SHP77 (cell line): ENCODE measurements around the gene CELSR2.
"Not testable (repeated sequence)": the region's sequence is repeated elsewhere in the genome, so short reads cannot be mapped to it uniquely, and the experiment has no call there.

Experiments used
- DNase-seq, 2 experiments: peaks; one replicate each; lab custom pipeline; 2025; lab: John Stamatoyannopoulos, UW

The CELSR2 gene

DNA sequence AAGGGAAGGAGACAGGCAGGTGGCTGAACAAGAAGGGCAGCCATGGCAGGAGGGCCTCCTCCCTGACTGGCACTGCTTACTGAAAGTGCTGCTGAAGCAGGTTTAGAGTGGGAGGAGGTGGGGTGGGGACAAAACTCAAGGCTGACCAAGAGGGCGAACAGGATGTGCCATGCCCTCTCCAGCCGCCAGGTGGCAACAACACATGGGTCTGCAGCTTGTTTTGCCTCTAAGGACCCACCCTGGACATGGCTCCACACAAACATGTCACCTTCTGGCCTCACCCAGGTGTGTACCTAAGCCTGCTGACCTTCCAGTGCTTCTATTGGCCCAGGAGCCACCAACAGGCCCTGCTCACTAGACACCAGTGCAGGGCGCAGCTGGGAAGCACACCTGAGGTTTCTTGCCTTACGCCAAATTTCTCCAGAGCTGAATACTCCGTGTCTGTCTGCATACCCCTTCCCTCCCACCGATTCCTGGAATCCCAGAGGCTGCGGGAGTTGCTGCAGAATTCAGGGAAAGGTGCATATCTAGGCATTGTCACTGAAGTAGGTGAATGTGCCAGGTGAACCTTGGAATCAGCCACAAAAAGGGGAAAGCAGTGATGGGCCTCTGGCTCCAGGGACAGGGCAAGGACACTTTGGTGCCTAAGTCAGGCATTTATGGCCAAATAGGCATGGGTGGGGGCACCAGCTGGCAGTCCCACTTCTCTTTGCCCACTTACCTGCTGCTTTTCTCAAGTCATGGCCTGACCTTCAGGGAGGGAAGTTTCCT is 28.3 kb downstream of the CELSR2 start:
- peak; percentile 73 to 78 for DNase-seq

DNA sequence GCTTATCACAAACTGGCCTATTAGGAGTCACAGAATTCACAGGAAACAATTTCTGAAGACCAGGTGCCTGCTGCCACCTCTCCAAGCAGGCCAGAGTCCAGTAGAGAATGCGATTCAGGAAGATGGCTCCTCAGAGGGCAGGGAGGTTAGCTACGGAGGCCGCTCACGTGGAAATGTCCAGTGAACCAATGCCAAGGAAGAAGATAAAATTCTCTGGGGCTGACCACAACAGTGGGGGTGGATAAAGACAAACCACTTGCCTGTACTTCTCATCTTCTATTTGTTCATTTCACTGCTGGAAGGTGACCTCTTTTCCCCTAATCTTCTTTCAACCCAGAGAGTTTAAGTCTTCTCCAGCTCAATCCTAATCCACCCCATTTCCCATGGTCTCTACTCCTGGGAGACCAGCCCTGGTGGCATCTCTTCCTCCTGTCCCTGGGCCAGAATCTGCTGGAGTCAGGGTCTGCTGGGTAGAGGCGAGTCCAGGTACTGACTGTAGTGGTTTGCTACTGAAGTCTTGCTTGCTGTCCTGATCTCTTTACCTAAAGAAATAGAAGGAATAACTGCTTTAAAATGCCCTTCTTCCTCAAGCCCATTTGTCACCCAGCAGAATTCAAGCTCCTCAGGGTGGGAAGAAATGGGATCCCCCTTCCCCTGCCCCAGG is 30.4 kb downstream of the CELSR2 start:
- no peak for DNase-seq

DNA sequence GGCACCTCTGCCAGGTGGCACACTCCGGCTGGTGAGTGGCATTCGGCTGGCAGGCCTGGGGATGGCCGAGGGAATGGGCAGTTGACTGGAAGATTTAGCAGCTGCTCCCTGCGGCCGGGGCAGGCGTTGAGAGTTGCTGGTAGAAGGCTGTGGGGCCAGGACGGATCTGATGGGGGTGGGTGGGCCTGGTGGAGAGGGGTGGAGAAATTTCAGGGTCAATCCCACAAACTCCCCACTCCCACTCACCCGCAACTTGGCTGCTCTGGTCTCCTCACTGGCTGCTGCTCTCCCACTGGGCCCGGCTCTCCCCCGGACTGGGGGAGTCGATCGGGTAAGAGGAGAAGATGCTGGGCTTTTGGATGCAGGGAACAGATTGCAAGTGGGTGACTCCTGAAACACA is 31.5 kb downstream of the CELSR2 start:
- no peak for DNase-seq

DNA sequence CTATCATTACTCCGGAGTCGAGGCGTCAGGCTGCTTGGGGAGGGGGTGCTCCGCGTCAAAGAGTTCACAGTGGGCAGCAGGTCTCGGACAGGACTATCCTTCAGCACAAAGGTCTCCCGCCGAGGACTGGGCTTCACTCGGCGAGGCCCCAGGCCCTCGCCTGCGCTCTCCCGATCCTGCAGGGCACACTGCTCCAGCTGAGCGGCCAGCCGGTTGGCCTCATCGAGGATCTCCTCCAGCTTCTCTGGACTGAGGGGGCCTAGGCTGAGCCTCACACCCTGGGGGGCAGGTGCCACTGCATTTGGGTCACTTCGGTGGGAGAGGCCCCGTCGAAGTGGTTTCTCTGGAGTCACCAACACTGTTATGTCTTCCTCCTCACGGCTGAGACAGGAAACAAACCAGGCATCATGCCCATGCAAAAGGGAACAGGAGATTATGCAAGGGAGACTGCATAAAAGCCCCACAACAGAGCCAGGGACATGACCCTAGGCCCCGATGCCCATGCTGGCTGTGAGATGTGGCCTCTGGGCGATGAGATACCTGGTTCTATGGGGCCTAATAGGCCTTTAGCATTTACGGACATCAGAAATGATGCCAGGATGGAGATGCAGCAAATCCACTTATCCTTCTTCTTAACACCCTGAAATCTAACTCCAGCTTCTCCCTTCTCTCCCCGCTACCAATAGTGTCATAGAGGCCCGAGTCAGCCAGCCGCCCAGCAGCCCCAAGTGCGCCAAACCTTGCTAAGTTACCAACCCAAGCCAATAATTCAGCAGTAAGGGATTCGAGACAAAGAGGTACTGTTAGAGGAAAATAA is 32.5 kb downstream of the CELSR2 start:
- no peak for DNase-seq

DNA sequence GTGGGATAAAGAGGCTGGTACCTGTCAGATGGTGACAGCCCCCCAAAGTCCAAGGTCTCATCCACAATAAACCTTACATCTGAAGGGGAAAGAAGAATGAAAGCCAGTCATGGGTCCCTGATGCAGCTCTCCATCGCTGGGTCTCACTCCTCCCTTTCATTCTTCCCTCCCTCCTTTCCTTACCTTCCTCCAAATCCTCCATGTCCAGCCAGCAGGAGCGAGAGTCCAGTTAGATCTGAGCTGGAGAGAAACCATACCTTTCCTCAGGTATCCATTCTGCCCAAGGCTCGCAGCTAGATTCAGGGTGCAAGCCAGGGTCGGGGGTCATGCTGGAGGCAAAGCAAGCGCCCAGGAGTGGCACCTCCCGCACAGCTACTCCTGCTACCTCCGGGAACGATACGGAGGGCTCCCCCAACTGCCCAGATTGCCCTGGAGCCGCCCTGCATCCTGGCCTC is 33.2 kb downstream of the CELSR2 start:
- DNase-seq, result no peak

DNA sequence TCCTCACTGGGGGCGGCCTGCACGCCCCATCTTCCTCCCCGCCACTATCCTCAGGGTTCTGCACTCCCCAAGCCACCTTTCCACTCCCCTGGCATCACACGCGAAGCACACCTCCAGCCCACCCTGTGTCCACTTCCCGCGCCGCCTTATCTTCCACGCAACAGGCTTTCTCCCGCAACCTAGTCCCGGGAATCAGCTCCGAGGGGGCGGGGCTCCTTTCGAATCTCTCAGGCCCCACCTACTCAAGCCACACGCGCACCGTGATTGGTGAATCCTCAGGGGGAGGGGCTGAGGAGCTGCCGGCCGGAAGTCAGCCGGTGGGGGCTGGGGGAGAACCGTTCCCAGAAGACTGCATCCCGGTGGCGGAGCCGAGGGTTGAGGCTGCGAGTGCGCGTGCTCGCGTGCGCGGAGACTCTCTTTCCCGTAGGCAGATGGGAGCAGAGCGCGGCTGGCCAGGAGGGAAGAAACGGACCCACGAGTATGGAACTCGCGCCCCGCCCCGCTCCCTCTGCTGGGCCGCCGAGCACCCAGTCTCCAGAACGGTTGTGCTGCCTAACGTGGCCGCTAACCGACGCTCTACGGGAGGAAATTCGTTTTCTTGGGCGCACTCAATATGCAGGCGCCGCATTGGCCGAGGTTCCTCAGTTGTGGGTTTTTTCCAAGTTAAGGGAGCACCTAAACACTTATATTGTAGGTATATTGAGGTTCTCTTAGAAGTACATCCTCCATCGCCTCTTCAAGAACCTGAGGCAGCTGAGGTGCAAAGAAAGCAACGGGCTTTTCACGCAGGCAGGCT is 33.8 kb downstream of the CELSR2 start, which contains the start of gene PSRC1:
TSS of gene PSRC1 (minus strand) at position 194 of the 796 bp plus-strand sequence.
- DNase-seq, result peak; percentile 96 to 97

DNA sequence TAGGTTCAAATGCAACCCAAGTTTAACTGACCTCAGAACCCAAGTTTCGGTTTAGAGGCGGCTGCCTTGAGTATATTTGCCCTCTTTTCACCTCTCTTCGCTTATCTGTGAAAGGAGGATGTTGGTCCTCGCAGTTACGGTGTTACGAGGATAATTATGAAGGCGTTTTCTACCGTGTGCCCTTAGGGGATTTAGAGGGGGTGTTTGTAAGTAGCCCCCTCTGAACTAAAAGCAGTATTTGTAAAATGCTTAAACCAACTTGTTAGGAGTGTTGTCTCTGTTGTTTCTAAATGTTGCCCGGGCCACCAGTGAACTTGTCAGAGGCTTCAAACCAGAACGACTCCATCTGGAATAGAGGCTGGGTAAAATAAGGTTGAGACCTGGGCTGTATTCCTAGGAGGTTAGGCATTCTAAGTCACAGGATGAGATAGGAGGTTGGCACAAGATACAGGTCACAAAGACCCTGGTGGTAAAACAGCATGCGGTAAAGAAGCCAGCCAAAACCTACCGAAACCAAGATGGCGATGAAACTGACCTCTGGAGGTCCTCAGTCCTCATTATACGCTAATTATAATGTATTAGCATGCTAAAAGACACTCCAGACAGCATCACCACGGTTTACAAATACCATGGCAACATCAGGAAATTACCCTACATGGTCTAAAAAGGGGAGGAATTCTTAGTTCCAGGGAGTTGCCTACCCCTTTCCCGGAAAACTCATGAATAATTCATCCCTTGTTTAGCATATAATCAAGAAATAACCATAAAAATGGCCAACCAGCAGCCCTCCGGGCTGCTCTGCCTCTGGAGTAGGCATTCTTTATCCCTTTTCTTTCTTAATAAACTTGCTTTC is 34.6 kb downstream of the CELSR2 start:
- no peak for DNase-seq

DNA sequence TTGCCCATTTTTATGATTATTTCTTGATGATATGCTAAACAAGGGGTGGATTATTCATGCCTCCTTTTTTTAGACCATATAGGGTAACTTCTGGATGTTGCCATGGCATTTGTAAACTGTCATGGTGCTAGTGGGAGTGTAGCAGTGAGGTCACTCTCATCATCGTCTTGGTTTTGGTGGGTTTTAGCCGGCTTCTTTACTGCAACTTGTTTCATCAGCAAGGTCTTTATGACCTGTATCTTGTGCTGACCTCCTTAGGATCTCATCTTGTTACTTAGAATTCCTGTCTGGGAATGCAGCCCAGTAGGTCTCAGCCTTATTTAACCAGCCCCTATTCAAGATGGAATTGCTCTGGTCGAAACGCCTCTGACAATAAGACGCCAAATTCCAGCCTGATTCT is 37.4 kb downstream of the CELSR2 start:
- DNase-seq, result not testable (repeated sequence)

DNA sequence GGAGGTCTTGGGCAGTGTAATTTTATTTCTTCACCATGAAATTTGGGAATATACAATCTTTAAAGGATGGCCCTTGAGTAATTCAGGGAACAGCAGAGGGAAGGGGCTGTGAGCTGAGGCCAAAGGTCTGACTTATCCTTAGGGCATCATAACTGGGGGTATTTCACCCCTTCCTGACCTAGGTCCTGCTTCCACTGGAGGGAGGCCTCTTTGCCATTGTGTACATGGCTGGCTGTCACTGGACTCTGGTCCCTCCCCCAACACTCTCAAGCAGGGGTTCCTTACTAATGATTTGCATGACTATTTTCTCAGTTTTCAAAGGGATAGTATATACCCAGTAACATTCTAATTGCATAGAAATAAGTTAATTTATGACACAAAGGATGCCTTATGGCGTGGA is 40.8 kb downstream of the CELSR2 start:
- no peak for DNase-seq

DNA sequence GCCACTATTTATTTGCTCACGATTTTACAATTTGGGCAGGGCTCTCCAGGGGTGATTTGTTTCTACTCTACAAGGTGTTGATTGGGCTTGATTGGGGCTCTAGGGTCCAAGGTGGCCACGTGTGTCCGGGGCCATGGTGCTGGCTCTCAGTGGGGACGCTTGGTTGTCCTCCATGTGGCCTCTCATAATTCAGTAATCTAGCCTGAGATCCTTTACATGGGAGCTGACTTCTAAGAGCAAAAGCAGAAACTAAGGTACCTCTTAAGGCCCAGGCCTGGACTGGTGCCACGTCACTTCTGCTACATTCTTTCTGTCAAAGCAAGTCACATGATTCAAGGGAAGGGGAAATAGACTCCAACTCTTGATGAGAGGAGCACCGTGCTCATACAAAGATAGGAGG is 41.7 kb downstream of the CELSR2 start:
- no peak for DNase-seq

DNA sequence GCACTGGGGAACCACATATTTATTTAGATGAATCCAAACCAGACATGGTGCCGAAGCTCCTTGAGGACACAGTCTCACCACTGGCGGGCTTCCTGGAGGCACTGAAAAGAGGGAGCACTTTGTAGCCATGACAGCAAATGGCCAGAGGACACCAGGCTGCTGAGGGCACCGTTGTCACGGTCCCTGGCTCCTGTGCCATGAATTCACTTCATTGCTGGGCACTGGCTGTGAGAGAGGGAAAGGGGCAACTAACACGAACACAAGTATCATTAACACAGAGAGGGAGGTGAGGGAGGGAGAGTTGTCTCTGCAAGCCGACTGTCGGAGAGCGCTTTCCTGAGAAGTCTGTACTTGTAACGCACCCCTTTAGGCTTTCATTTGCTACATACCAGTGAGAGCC is 43.0 kb downstream of the CELSR2 start:
- DNase-seq, result no peak

DNA sequence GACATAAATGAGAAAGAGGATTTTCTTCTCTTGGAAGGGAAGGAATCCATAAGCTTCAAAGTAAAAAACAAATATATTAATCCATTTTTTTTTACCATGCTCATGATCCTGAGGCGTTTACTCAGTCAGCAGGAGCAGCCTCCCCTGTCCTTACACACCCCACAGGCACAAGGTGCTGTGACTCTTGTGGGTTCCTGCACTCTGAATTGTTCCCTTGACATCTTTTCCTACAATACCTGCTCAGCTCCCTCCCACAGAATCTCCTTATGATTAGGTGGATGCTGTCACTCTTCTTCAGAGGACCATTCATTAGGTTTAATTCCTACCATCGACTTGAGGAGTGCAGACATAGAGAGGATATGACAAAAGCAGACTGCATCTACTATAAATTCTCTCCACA is 43.7 kb downstream of the CELSR2 start:
- no peak for DNase-seq

DNA sequence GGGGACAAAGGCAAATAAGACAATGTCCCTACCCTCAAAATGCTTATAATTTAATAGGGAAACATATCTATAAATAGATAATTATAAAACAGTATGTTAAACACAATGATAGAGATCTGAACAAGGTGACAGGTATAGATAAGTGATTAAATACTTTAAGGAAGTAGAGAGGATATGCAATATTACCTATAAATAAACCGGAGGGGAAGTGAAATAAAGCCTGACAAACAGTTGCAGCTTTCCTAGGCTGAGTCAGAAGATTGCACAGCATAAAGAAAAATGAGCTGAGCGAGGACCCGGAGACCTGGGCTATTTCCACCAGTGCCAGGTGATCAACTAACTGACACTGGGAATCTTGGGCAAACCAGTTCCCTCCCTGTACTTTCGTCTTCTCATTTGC is 45.1 kb downstream of the CELSR2 start:
- no peak for DNase-seq

DNA sequence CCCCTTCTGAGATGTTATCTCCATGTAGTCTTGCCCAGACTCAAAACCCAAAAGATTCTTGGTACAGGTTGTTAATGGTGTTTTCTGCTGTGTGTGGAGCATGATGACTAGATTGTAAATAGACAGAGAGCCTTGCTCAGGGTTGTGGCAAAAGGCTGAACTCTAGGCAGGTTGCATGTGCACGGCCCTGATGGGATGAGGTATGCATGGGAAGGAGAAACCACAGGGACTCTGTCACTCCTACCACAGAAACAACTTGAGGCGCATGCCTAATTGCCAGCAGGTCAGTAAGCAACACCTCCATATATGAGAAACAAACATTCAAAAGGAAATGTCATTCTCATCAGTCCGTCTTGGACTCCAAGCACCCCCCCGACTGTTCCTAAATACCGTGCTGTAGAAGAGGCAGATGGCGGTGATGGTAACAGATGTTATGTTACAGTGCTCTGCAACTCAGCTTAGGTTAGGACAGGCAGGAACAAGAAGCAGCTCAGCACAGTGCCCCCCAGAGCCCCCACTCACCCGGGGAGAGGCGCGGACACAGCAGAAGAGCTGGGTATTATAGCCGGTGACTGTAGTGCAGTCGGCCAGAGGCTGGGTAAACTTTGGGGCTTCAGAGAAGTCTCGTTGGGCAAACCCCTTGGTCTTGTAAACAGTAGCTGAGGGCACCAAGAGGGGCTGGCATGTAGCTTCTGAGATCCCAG is 46.5 kb downstream of the CELSR2 start:
- DNase-seq, result no peak

DNA sequence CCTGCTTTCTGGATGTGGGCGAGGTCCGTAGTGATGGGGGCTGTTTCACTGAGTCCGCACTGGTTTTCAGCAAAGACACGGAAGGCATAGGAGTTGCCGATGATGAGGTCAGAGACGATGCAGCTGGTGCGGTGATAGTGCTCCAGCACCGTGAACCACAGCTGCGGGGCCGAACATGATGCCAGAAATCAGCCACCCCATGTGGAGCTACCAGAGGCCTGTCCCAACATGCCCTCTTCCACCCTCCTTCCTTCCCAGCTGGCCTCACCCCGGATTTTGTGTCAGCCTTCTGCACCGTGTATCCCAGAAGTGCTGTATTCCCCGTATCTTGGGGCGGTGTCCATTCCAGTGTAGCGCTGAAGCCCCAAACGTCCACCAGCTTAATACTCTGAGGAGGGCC is 47.4 kb downstream of the CELSR2 start:
- DNase-seq, result peak in 1 of 2 experiments; percentile 3

DNA sequence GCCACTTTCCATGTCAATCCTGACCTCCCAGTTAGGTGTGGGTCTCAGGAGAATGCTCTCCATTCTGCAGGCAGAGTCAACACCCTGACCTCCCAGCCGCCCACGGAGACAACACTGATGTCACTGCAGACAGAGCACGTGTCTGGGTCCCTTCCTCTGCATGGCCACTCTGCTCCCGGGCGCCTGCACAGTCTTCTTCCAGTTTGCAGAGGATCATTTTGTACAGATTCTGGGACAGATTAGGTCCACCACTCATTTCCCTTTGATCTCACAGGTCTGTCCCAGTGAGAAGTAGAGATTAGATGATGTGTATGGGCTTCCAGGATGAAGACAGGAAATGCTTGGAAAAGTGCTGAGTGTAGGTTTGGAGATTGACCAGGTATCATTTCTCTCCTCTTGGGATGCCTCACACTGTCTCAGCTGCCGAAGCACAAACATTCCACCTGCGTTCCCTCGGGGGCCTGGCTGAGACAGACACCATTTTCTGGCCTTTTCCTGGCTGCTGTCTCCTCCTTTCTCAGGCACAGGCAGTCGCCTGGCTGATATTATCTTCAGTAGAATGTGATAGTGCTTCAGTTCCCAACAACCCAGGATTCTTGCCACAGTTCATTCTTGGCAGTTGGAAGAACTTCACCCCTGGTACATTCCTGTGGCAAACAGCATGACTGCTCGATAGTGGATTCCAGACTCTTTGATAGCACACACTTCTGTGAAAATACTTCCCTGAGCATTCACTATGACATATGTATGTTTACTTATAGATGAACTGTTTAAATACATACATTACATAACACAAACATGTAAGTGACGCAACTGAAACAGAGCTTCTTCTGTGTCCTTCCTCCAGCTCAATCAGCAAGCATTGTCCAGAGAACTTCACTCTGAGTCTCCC is 49.6 kb downstream of the CELSR2 start:
- DNase-seq, result peak; percentile 15 to 66

DNA sequence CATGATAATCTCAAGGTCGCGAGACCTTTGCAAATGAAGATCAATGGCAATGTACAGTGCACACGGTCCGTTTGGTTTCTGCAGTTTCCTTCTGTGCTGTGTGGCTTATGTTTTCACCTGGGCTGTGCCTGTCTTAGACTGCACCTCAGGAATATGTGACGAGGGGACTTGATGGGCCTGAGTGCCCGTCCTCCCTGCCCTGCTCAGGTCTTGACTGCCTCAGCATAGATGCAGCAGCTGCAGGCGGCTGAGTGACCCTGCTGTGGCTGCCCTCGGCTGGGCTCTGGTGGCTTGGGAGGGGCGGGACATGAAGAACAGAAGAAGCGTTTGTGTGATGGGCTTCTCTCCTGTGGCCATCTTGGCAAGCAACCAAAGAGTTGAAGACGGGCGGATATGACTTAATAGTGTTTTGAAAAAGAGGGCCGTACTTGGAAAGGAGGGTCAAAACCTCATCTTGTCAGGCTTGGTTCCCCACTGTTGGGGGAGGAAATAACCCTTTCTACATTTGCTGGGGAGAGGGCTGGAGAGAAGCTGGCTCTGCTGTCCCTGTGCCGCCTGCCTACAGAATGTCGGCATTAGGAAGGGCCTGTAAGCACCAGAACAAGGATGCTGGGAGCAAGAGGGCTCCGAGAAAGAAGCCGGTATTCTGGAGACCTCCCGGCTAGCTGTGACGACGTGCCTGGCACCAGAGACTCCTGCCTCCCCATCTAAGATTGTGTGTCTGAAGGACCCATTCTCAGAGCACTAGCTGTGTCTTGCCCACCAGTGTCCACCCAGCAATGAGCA is 50.4 kb downstream of the CELSR2 start:
- DNase-seq, result no peak

DNA sequence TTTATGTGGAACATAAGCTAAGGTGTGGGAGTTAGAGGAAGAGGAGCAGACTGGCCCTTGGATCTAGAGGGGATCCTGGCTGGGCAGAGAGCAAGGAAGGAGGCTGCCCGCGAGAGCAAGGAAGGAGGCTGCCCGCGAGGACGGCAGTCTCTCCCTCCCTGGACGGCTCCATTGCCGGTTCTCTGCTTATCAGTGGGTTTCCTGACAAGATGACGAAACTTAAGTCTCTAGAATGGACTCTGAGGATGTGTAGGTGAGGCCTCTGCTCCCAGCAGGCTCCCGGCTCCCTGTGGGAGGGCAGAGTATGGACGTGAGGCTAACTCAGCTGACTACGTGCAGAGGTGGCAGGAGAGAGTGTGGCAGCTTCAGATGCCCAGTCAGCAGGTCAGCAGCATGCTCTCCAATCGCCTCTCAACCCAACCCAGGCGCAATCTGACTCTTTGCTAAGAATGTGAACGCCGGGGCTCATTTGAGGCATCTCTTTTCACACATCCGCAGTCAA is 51.4 kb downstream of the CELSR2 start:
- no peak for DNase-seq
